Urinary bladder (tissue), 4 donors: ENCODE measurements around the gene CDK5. TPM values are rescaled to one million over a fixed set of nuclear protein-coding genes. Genes with fewer than 3 reads are reported as not detected.

ENCODE experiments used
- DNase-seq: peaks from one replicate; pipeline ENCODE4 v3.0.0-alpha.2; 2015; ENCODE audit errors: extremely low spot score
- H3K27ac ChIP-seq: one replicate; pipeline ENCODE4 v1.5.1; 2013; ENCODE audit warnings: low read depth, mild to moderate bottlenecking, moderate library complexity
- H3K36me3 ChIP-seq: one replicate; pipeline ENCODE4 v1.6.1; 2013; ENCODE audit warnings: mild to moderate bottlenecking, moderate library complexity; ENCODE audit not compliant: insufficient read depth
- H3K4me1 ChIP-seq: one replicate; pipeline ENCODE4 v1.6.1; 2013; ENCODE audit warnings: mild to moderate bottlenecking, moderate library complexity; ENCODE audit not compliant: insufficient read depth
- H3K4me3 ChIP-seq: one replicate; pipeline ENCODE4 v1.5.1; 2013; ENCODE audit warnings: low read depth, low read length
- WGBS: extraction: QIAGEN DNeasy Blood & Tissue Kit; methylation state at CpG from one replicate; pipeline ENCODE4 v1.1.7; 2013; 5-methylcytosine and 5-hydroxymethylcytosine counted together
- polyA plus RNA-seq: library from polyadenylated mRNA; stranded (reverse); fragments of 200-250 nt; gene quantifications from one replicate; pipeline ENCODE4 v1.2.3, GENCODE V29; 2013
- total RNA-seq: library from RNA; depleted of rRNA; stranded (reverse); fragments of >200 nt; gene quantifications from one replicate; pipeline ENCODE4 v1.2.3, GENCODE V29; 2014
- donor health status: healthy with polysubstance abuse.
- donor health status: healthy.

CDK5 gene
- total and polyA plus RNA-seq, 2 donors, result 6.7 to 9.4 TPM

GRCh38 chr7:151062111-151062398 lies 4.4 kb upstream of the CDK5 start:
- H3K36me3 ChIP-seq, result peaks cover 5% of the 10 kb centered on the region
- no peak overlapping the region for H3K4me3 ChIP-seq
- WGBS, result 66% methylated on average over 11 of the region's 11 CpGs
- no peaks in the 10 kb centered on the region for H3K4me1 ChIP-seq
- no peak for DNase-seq
- H3K27ac ChIP-seq, result no peak overlapping the region

DNA sequence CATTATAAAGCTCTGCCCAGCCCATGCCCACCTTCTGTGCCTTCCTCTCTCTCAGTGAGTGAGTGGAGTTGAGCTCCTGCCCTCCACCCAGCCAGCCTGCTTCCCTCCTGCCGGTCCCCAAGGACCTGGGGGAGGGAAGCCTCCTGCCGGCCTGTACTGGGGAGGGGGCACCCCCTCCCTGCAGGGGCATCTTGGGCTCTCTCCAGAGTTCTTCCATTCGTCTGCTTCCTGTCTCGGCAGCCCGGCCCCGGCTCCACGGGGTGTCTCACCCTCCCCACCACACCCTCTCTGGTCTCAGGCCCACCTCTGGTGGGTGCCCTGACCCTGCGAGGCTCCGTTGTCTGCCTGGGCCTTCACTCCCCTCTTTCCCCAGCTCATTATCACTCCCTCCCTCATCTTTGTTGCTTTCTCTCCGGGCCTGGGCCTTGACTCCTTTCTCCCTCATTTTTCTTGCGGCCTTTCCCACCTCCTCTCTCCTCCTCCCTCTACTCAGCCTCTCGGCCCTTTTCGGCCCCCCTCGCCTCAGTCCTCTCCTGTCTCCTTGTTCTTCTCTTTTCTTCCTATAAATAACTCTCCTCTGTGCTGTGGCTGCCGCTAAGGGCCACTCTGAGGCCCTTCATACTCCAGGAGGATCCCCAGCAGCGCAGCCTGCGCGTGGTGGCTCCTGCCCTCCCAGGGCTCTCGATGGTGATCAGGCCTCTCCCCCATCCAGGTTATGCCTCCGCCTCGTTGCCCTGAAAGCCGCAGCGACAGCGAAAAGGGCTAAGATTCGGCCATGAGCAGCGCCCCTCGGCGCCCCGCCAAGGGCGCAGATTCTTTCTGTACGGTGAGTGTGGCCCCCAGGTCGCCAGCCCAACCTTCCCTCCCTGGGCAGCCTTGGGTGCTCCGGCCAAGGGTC lies 3.8 kb upstream of the CDK5 start:
- 59% methylated on average over 33 of the region's 33 CpGs for WGBS
- Histone ChIP-seq H3K36me3 (peaks cover 5% of the 10 kb centered on the region), H3K4me3 (no peak overlapping the region), H3K27ac (no peak overlapping the region), H3K4me1 (no peaks in the 10 kb centered on the region)
- DNase-seq, result no peak

- peak overlapping the region; percentile 79 for H3K4me3 ChIP-seq
- H3K4me1 ChIP-seq, result no peaks in the 10 kb centered on the region
- 13% methylated on average over 21 of the region's 21 CpGs for WGBS
- H3K27ac ChIP-seq, result no peak overlapping the region
- peaks cover 5% of the 10 kb centered on the region for H3K36me3 ChIP-seq
- no peak for DNase-seq
Observed at GRCh38 chr7:151060416-151061212, 2.9 kb upstream of the CDK5 start.

DNA sequence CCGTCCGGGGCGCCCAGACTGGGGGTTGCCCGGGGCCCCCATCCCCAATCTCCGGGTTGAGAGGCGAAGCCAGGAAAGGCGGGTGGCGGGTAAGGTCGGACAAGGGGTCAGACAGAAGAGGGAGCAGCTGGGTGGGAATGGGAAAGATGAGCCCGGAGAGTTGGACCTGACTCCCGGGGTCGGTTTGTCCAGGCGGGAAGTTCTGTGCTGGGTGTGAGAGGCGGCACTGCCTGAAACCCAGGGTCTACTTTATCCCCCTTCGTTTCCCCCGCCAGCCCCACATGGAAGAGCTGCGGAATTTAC lies 2.4 kb upstream of the CDK5 start:
- DNase-seq, result no peak
- Histone ChIP-seq H3K27ac (no peak overlapping the region), H3K4me3 (peak overlapping the region; percentile 79), H3K36me3 (peaks cover 5% of the 10 kb centered on the region), H3K4me1 (no peaks in the 10 kb centered on the region)
- WGBS, result 3% methylated on average over 17 of the region's 17 CpGs

GRCh38 chr7:151059367-151060112 lies 1.8 kb upstream of the CDK5 start, which contains the start of gene SLC4A2:
SLC4A2 (plus strand) TSS chr7:151059589; CDS start chr7:151061988, 2,399 bp downstream.
- Histone ChIP-seq H3K4me3 (peak within 1 kb of the TSS; percentile 79), H3K36me3 (peaks cover under 1% of the 10 kb centered on the region), H3K4me1 (no peaks in the 10 kb centered on the region), H3K27ac (peak within 1 kb of the TSS; percentile 98)
- no peak for DNase-seq
- under 1% methylated on average over 75 of the region's 75 CpGs for WGBS

DNA sequence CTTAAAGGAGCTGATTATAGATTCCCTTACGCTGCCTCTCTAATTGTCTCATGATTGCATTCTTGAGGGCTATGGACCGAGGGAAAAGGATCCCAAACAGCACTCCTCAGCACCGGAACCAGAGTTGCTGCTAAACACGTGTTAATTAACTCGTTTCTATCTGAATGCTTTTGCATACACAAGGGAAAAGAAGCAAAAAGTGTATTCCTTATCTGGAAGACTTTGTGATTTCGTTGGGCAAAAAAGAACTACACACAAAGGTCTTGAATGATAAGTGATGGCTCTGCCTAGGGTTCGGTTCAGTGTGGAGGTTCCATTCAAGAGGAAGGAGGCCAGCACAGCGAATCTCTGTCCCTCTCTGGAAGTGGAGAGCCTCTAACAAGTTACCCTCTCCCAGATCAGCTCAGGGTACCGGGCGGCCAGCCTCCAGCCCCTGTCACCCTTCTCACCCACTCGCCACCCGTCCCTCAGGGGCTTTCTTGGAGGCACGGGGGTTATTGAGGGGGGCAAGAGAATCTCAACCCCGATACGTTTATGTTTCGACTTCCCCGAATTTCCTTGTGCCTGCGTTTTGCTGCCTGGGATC lies 1.2 kb upstream of the CDK5 start:
- DNase-seq, result no peak
- no peaks in the 10 kb centered on the region for H3K36me3 ChIP-seq
- H3K4me1 ChIP-seq, result no peaks in the 10 kb centered on the region
- 7% methylated on average over 18 of the region's 18 CpGs for WGBS
- peak overlapping the region; percentile 98 for H3K27ac ChIP-seq
- H3K4me3 ChIP-seq, result peak overlapping the region; percentile 79

- Histone ChIP-seq H3K36me3 (no peaks in the 10 kb centered on the region), H3K4me1 (no peaks in the 10 kb centered on the region)
- peak; percentile 99 for DNase-seq
Observed at GRCh38 chr7:151057989-151058780, 488 bp upstream of the CDK5 start.

GRCh38 chr7:151056666-151057505 lies 811 bp downstream of the CDK5 start:
- Histone ChIP-seq H3K27ac (no peak overlapping the region), H3K4me3 (peak overlapping the region; percentile 57), H3K36me3 (no peaks in the 10 kb centered on the region), H3K4me1 (no peaks in the 10 kb centered on the region)
- WGBS, result 31% methylated on average over 29 of the region's 29 CpGs
- DNase-seq, result no peak

More at GRCh38 chr7:151057989-151058780, 488 bp upstream of the CDK5 start:
- under 1% methylated on average over 46 of the region's 46 CpGs for WGBS
- H3K27ac ChIP-seq, result peak overlapping the region; percentile 98
- peak overlapping the region; percentile 33 for H3K4me3 ChIP-seq

- no peaks in the 10 kb centered on the region for H3K36me3 ChIP-seq
- no peak overlapping the region for H3K27ac ChIP-seq
- no peak overlapping the region for H3K4me3 ChIP-seq
- 89% methylated on average over 6 of the region's 6 CpGs for WGBS
- no peak for DNase-seq
- peaks cover under 1% of the 10 kb centered on the region for H3K4me1 ChIP-seq
Observed at GRCh38 chr7:151056283-151056665, 1.4 kb downstream of the CDK5 start.

DNA sequence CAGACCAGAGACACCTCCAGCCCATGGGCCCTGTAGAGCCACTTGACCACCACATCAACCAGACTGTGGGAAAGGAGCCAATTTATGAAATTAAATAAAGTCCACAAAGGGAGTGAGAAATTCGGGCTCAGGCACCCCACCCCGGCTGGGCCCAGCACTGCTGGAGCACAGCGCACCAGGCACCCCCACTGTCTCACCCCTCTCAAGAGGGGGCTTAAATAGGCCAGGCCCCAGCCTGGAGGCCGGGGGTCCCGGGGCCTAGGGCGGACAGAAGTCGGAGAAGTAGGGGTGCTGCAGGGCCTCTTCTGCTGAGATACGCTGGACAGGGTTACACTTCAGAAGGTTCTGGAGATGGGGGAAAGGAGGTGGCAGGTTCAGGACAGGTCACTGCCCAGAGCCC lies 3.9 kb downstream of the CDK5 start:
- no peak overlapping the region for H3K4me3 ChIP-seq
- no peak overlapping the region for H3K27ac ChIP-seq
- H3K4me1 ChIP-seq, result peaks cover 1% of the 10 kb centered on the region
- H3K36me3 ChIP-seq, result no peaks in the 10 kb centered on the region
- DNase-seq, result no peak
- 96% methylated on average over 8 of the region's 8 CpGs for WGBS

DNA sequence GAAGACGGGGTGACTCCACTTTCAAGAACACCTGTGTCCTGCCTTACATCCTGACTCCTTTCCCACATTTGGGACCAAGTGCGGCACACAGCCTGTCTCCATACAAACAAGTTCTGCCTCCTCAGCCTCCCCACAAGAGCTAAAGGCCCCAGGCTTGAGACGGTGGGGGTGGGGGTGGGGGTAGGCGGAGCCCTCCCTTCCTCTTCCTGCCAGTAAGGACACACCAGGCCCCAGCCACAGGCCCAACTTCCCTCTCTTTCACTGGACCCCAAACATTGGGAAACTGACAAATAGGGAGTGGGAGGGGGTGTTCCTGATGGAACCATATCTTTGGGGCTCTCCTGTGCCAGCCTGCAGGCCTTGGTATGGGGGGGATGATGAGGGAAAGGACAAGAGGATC lies 4.6 kb downstream of the CDK5 start:
- Histone ChIP-seq H3K27ac (no peak overlapping the region), H3K4me3 (no peak overlapping the region), H3K36me3 (no peaks in the 10 kb centered on the region), H3K4me1 (peaks cover 1% of the 10 kb centered on the region)
- WGBS, result 70% methylated on average over 4 of the region's 4 CpGs
- DNase-seq, result no peak

DNA sequence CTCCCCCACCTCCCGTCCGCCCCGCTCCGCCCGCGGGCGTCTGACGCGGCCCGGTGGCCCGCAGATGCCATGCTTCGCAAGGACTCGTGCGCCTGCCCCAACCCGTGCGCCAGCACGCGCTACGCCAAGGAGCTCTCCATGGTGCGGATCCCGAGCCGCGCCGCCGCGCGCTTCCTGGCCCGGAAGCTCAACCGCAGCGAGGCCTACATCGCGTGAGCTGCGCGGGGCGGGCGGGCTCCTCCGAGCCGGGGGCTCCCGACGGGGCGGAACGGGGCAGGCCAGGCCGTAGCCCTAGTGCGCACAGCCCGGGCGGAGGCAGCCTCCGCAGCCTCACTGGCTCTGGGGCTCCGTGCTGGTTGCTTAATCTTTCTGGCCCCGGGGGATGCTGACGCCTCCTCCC lies 6.6 kb downstream of the CDK5 start:
- Histone ChIP-seq H3K4me1 (peaks cover 1% of the 10 kb centered on the region), H3K4me3 (no peak overlapping the region), H3K36me3 (no peaks in the 10 kb centered on the region), H3K27ac (no peak overlapping the region)
- 2% methylated on average over 50 of the region's 50 CpGs for WGBS
- DNase-seq, result no peak
